Measurements from ENCODE around the gene SPOP. TPM values are rescaled to one million over a fixed set of nuclear protein-coding genes. Genes with fewer than 3 reads are reported as not detected.

The SPOP gene
- total RNA-seq, 1 donor from 2014 or later = 62.9 TPM

GRCh38 chr17:49631496-49631895 is 46.4 kb downstream of the SPOP start:
- no peaks in the 10 kb centered on the region for H3K9me3 Mint-ChIP-seq (ENCODE audit: low read depth)
- H3K4me1 Mint-ChIP-seq (ENCODE audit: low read depth) = peaks cover 85% of the 10 kb centered on the region
- TF ChIP-seq, protein P1, sequence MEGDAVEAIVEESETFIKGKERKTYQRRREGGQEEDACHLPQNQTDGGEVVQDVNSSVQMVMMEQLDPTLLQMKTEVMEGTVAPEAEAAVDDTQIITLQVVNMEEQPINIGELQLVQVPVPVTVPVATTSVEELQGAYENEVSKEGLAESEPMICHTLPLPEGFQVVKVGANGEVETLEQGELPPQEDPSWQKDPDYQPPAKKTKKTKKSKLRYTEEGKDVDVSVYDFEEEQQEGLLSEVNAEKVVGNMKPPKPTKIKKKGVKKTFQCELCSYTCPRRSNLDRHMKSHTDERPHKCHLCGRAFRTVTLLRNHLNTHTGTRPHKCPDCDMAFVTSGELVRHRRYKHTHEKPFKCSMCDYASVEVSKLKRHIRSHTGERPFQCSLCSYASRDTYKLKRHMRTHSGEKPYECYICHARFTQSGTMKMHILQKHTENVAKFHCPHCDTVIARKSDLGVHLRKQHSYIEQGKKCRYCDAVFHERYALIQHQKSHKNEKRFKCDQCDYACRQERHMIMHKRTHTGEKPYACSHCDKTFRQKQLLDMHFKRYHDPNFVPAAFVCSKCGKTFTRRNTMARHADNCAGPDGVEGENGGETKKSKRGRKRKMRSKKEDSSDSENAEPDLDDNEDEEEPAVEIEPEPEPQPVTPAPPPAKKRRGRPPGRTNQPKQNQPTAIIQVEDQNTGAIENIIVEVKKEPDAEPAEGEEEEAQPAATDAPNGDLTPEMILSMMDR (IDR thresholded peaks at IDR 0.05) = no peak
- DNase-seq (ENCODE audit: low spot score) = no peak
- H3K36me3 Mint-ChIP-seq (ENCODE audit: low read depth) = no peaks in the 10 kb centered on the region
- no peak overlapping the region for H3K4me3 Mint-ChIP-seq (ENCODE audit: unreplicated experiment)
- no peaks in the 10 kb centered on the region for H3K27me3 Mint-ChIP-seq (ENCODE audit: low read depth)
- H3K27ac Mint-ChIP-seq (ENCODE audit: unreplicated experiment) = peak overlapping the region; percentile 88

DNA sequence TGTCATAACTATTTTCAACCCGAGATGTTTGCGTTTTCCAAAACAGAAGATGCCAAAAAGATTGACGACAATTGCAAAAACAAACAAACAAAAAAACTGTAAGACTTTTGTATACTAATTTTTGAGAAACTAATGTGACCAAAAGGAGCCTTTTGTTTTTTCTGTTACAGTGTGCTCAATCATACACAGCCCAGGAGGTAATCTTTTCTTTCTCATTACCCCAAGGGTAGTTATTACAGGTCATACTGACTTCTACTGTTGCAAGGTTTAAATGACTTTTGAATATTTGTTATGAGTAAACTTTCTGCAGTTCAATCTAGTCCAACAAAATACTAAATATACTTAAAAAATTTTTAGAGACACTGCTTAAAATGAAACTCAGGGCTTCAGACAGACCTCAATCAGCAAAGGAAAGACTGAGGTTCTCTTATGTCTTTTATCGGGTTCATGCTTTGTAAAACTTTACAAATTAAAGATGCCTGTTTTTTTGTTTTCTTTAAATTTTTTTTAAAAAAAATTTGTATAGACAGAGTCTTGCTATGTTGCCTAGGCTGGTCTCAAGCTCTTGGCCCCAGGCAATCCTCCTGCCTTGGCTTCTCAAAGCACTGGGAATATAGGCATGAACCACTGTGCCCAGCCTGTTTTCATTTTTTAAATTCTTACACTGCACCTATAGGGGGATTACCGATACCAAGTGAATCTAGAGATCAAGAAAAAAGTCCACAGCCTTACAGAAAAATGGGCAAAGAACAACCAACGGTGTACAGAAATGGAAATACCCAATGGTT is 47.6 kb downstream of the SPOP start:
- Mint-ChIP-seq H3K27me3 (ENCODE audit: low read depth) (no peaks in the 10 kb centered on the region), H3K27ac (ENCODE audit: unreplicated experiment) (peak overlapping the region; percentile 46), H3K9me3 (ENCODE audit: low read depth) (no peaks in the 10 kb centered on the region), H3K4me3 (ENCODE audit: unreplicated experiment) (no peak overlapping the region), H3K4me1 (ENCODE audit: low read depth) (peaks cover 75% of the 10 kb centered on the region), H3K36me3 (ENCODE audit: low read depth) (no peaks in the 10 kb centered on the region)
- no peak for DNase-seq (ENCODE audit: low spot score)
- TF ChIP-seq, protein P1 (IDR thresholded peaks at IDR 0.05) = no peak

GRCh38 chr17:49629447-49629846 is 48.5 kb downstream of the SPOP start:
- H3K4me1 Mint-ChIP-seq (ENCODE audit: low read depth) = peaks cover 70% of the 10 kb centered on the region
- no peaks in the 10 kb centered on the region for H3K9me3 Mint-ChIP-seq (ENCODE audit: low read depth)
- no peaks in the 10 kb centered on the region for H3K36me3 Mint-ChIP-seq (ENCODE audit: low read depth)
- no peak for DNase-seq (ENCODE audit: low spot score)
- no peaks in the 10 kb centered on the region for H3K27me3 Mint-ChIP-seq (ENCODE audit: low read depth)
- H3K27ac Mint-ChIP-seq (ENCODE audit: unreplicated experiment) = no peak overlapping the region
- no peak overlapping the region for H3K4me3 Mint-ChIP-seq (ENCODE audit: unreplicated experiment)
- TF ChIP-seq, protein P1 (IDR thresholded peaks at IDR 0.05) = no peak

GRCh38 chr17:49624896-49625295 is 53.0 kb downstream of the SPOP start:
- TF ChIP-seq, protein P1 (IDR thresholded peaks at IDR 0.05) = no peak
- Mint-ChIP-seq H3K27ac (ENCODE audit: unreplicated experiment) (peak overlapping the region; percentile 36), H3K4me1 (ENCODE audit: low read depth) (peaks cover 36% of the 10 kb centered on the region)

DNA sequence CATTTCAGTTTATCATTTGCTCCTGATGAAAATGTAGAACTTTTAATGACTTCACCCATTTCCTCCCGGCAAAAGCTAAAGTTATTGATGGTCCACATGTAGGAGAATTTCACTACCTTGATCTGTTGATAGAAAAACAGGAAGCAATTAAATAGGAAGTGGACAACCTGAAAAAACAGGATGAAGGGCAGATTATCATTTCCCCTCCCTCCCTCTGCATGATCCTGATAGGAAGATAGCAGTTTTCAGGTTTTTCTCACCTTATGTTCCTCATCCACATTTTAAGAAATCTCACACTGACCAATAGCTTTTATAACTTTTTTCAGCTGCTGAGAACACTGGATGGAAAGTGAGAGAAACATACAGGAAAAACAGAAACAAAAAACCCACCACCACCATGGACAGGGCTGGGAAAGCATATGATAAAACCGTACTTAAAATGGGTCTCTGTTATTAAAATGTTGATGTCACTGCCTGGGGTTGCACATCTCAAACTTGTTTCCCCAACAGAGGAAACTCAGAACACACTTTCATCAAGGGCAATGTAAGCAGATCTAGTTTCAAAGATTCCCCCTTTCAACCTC is 55.9 kb downstream of the SPOP start:
- Mint-ChIP-seq H3K27ac (ENCODE audit: unreplicated experiment) (no peak overlapping the region), H3K4me3 (ENCODE audit: unreplicated experiment) (no peak overlapping the region), H3K27me3 (ENCODE audit: low read depth) (no peaks in the 10 kb centered on the region), H3K4me1 (ENCODE audit: low read depth) (peaks cover 11% of the 10 kb centered on the region), H3K36me3 (ENCODE audit: low read depth) (peaks cover 24% of the 10 kb centered on the region), H3K9me3 (ENCODE audit: low read depth) (no peaks in the 10 kb centered on the region)
- DNase-seq (ENCODE audit: low spot score) = no peak
- TF ChIP-seq, protein P1 (IDR thresholded peaks at IDR 0.05) = no peak

More at GRCh38 chr17:49624896-49625295, 53.0 kb downstream of the SPOP start:
- Mint-ChIP-seq H3K4me3 (ENCODE audit: unreplicated experiment) (no peak overlapping the region), H3K36me3 (ENCODE audit: low read depth) (peaks cover 11% of the 10 kb centered on the region), H3K27me3 (ENCODE audit: low read depth) (no peaks in the 10 kb centered on the region), H3K9me3 (ENCODE audit: low read depth) (no peaks in the 10 kb centered on the region)
- DNase-seq (ENCODE audit: low spot score) = no peak

Data from chondrocyte (in vitro differentiated cells).